HT1080 (cell line): Measurements from ENCODE around the gene PDGFB. TPM values are rescaled to one million over a fixed set of nuclear protein-coding genes. Genes with fewer than 3 reads are reported as not detected.

ENCODE experiments used
- DNase-seq: peaks from one replicate; pipeline ENCODE4 v3.0.0-alpha.2; 2015; ENCODE audit warnings: low read depth
- total RNA-seq: library from RNA; depleted of rRNA; stranded (reverse); fragments of >200 nt; shearing (Covaris generic); gene quantifications from 2 replicates; pipeline ENCODE4 v1.2.3, GENCODE V29; 2014; rRNA removed

The PDGFB gene
- total RNA-seq, 1 experiment from 2014 or later, result 0.06 TPM

GRCh38 chr22:39176714-39177455 is 67.9 kb downstream of the PDGFB start:
- no peak for DNase-seq

GRCh38 chr22:39176143-39176713 is 68.6 kb downstream of the PDGFB start:
- peak; percentile 83 for DNase-seq

- no peak for DNase-seq
These were observed 69.2 kb downstream of the PDGFB start for GRCh38 chr22:39175353-39176142.

DNA sequence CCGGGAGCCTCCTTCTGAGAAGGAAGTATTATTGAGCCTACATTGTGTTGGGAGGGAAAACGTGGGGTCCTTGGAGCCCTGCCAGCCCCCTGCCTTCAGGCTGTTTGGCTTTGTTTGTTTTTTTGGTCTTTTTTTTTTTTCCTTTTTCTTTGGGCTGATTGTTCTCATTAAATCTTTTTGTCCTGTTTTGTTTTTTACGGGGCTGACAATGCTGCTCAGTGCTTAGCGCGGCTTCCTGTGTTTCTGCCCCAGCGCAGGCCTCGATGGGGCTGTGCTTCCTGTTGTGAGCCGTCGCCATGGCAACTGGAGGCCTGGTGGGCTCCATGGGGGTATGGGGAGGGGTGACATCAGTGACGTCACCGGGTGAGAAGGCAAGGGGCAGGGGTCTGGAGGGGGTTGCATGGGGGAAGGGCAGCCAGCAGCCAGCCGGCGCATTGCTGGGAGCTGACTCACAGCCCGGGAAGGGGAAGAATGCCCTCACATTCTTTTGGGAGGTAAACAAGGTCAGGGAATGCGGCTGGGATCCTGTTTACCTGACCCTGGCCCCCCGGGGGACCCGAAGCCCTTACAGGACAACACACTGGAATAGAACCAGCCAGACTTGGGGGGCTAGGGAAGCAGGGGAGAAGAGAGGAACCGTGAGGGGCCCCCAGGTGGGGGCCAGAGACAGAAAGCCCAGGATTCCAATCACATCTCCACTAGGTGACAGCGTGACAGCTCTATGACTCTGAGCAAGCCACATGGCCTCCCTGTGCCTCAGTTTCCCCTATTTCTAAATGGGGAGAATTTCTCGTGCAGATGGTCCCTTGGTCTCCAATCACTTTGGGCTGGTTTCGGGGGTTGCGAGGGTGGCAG is 70.1 kb downstream of the PDGFB start:
- peak; percentile 89 for DNase-seq

DNA sequence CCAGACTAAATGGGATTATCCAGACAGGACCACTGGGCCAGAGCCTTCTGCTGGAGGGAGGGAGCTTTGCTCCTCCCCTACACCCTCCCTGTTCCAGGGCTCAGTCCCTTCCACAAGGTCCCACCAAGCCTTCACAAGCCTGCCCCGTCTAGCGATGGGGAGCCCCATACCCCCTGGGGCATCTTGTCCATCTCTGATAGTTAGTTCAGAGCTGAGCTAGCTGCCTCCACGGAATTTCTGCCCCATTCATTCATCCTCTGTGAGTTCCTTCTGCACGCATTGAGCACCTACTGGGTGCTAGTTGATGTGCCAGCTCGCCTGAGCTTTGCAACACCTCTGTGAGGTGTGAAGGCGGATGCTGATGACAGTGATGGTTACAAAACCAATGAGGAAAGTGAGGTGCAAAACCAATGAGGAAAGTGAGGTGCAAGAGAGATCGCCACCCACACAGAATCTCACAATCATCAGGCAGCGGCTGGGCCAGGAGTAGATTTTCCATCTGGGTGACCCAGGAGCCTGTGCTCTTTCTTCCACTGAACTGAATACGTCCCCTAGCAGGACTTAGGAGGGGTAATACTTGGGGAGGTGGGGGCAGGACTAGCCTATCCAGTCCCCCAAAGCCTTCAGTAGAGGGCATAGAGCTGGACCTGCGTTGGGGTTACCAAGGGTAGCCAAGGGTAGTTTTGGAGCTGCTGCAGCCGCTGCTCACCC is 70.8 kb downstream of the PDGFB start:
- no peak for DNase-seq

Other genes starting within 250 kb of the PDGFB start
- gene APOBEC3C, start 230.7 kb downstream of the PDGFB start, total RNA-seq, result 4.3 and 7.1 TPM in 2 replicates
- gene APOBEC3D, start 223.9 kb downstream of the PDGFB start, total RNA-seq, result 0.27 TPM in 1 of 2 replicates, not detected in the other
- gene APOBEC3F, start 204.1 kb downstream of the PDGFB start, total RNA-seq, result 1.1 and 1.9 TPM in 2 replicates
- 8.0 and 11.3 TPM in 2 replicates for gene APOBEC3G, start 167.7 kb downstream of the PDGFB start, total RNA-seq
- gene APOBEC3H, start 147.7 kb downstream of the PDGFB start, total RNA-seq, result 0.24 and 0.60 TPM in 2 replicates
- 0.79 and 0.80 TPM in 2 replicates for gene CBX7, start 92.3 kb downstream of the PDGFB start, total RNA-seq
- gene RPL3, start 74.6 kb upstream of the PDGFB start, total RNA-seq, result 2,372 and 2,695 TPM in 2 replicates
- gene SYNGR1, start 105.0 kb upstream of the PDGFB start, total RNA-seq, result 12.7 and 12.8 TPM in 2 replicates
- gene TAB1, start 154.8 kb upstream of the PDGFB start, total RNA-seq, result 17.5 and 18.4 TPM in 2 replicates
- 0.10 TPM in 2 replicates for gene MGAT3, start 212.0 kb upstream of the PDGFB start, total RNA-seq